RCC 7860 (cell line): ENCODE data around the gene FHAD1.

ENCODE experiments used
- DNase-seq: peaks from one replicate; pipeline ENCODE4 v3.0.0-alpha.2; 2015; ENCODE audit warnings: low spot score
- FAIRE-seq: peaks from 2 replicates; lab custom pipeline; 2012; peaks lifted over from hg19 to GRCh38; lab: Jason Lieb, UNC

FHAD1 gene

DNA sequence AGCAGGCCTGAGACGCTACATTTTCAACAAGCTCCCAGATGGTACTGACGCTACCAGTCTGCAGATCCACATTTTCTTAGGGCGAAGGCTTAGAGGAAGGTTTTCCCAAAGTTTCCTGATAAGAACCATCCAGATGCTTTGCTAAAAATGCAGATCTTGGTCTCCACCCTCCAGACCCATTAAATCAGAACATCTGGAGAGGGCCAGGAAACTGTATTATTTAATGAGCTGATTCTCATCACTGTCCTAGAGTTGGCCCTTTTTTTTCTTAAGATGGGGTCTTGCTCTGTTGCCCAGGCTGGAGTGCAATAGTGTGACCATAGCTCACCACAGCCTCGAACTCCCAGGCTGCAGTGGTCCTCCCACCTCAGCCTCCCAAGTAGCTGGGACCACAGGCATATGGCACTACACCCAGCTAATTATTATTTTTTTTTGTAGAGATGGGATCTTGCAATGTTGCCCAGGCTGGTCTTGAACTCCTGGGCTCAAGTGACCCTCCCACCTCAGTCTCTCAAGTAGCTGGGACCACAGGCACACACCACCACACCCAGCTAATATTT, 95.5 kb downstream of the FHAD1 start:
- FAIRE-seq (no peak), DNase-seq (no peak)

DNA sequence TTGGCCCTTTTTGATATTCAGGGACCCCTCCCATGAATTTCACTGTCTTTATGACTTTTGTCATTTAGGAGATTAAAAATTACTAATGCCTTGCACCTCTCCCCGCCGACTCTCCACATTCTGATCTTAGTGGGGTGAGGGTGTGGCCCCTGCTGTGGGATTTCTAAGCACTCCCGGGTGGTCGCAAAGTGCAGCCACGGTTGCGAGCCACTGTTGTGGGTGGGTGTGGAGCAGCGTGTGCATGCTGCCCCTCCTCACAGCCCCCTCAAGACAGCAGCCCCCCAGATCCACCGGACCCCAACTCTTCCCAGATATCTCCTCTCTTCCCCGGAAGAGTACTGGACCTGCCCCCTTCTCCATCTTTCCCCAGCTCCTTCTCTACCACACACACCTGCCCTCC, 96.1 kb downstream of the FHAD1 start:
- FAIRE-seq = no peak
- no peak for DNase-seq

DNA sequence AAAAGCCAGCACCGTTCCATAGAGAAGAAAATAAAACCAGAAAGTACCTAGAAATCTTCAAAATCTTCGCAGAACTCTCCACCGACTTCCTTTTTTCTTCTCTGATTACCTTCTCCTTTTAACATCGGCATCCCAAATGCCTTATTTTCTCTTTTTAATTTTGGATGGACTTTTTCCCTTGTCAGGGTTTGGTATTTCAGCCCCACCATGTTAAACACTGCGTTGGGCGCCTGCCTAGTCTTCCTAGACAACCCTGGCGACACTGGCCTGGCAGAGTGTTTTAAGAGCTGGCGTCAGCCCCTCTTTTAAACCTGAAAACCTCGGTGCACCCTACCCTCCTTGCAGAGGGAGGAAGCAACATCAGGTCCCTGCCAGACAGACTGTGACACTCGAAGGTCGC, 96.7 kb downstream of the FHAD1 start:
- no peak for DNase-seq
- FAIRE-seq = no peak

DNA sequence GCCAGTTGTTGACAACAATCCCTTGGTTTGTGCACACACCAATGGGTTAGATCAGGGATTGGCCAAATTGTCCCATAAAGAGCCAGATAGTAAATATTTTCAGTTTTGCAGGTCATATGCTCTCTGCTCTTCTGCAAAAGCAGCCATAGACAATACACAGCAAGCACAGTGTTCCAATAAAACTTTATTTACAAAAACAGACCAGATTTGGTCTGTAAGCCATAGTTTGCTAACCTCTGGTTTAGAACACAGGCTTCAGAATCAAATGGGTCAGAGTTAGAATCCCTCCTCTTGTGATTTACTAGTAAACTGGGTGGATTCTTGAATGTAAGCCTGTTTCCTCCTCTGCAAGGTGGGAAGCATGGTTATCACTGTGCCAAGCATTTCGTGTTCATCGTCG, 97.4 kb downstream of the FHAD1 start:
- FAIRE-seq (no peak), DNase-seq (no peak)

DNA sequence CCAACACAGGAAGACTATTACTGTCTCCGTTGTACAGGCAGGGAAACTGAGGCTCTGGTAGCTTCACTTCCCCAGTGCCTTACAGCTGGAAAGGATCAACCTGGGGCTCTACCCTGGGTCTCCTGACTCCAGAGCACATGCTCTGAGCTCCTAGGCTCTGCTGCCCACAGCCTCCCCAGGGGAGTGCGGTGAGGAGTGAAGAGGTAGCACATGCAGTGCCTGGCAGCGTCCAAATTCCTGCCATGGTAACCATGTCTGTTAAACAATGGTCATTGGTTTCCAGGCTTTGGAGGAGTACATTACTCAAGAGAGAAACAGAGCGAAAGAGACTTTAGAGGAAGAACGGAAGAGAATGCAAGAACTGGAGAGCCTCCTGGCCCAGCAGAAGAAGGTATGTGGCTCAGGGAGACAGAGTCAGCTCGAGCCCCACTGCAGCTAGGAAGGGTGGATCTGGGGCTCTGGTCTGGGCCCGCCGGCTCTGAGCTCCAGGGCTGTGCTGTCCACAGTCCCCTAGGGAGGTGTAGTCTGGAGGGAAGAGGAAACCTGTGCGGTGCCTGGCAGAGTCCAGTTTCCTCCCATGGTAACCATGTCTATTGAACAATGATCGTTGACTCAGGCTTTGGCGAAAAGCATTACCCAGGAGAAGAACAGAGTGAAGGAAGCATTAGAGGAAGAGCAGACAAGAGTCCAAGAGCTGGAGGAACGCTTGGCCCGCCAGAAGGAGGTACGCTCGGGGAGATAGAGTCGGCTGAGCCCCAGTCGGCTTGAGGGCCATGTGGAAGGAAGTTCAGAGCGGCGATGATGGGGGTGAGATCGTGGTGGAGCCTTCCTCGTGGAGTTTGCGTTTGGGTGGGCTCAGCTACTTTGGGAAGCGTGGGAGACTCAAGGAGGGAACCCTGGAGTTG, 98.0 kb downstream of the FHAD1 start:
- DNase-seq (no peak), FAIRE-seq (no peak)

DNA sequence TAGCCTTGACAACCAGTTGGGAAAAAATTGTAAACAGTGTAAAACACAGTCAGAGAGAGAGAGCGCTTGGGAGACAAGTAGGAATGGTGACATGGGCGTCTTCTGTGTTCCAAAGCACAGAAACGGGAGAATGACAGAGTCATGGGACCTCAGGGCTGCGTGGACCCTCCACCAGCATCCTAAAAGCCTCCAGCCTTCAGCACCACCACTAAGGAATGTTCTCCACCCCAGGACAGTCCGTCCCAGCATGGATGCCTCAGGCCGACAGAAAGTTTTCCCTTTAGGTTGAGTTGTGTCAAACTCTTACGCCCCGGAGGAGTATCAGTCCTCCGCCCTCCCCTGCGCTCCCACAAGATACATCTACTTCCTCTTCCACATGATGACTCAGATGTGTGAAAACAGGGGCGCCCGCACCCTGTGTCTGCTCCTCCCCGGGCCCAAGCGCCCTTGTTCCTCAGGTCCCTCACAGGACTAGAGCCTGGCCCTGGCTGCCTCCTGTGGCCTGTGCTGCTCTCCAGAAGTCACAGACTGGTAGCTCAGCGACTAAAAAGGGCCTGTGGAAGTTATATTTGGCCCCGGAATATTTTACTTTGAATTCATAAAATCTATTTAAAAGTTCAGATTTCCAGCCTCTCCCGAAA, 98.8 kb downstream of the FHAD1 start:
- DNase-seq (no peak), FAIRE-seq (no peak)

DNA sequence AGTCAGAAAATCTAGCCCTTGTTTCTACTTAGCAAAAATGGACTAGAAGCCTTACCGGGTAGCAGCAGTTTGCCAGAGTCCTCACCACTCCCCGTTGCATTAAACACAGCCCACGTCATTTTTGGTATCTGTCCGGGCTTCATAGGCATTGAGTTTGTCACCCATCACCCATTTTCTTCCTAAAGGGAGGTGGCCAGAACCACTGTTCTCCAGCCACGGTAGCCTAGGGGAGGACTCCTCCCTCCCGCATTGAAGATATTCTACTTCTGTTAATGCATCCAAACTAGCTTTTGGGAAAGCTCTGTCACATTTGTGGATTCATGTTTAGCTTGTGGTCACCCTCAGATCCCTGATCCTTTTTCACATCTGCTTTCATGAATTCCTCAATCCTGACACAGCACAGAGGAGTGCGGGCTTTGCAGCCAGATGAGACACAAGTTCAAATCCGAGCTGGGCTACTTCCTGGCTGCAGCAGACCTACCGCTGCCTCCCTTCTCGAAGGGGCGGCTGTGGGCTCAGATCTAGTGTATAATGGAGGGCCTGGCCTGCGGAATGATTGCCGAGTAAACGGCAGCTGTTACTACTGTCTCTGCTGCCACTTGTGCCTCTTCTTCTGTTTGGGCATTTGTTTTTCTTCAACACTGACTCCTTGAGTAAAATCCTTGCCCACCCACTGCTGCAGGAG, 99.5 kb downstream of the FHAD1 start:
- no peak for FAIRE-seq

DNA sequence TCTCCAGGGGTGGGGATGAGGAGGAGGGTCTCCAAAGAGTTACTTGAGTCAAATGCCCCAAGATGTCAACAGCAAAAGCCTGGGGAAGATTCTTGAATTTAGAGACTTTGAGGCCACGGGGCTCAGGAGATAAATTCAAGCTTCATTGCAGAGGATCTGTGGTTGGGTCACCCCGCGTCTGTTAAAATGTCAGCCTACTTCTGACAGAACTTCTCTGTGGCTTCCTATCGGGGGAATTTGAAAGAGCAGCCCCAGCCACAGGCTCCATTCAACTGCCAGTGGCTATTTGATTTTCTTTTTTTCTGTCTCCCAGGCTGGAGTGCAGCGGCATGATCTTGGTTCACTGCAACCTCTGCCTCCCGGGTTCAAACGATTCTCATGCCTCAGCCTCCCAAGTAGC, 100.2 kb downstream of the FHAD1 start:
- FAIRE-seq = no peak
- no peak for DNase-seq

More for the DNA sequence above, 99.5 kb downstream of the FHAD1 start:
- DNase-seq = no peak

DNA sequence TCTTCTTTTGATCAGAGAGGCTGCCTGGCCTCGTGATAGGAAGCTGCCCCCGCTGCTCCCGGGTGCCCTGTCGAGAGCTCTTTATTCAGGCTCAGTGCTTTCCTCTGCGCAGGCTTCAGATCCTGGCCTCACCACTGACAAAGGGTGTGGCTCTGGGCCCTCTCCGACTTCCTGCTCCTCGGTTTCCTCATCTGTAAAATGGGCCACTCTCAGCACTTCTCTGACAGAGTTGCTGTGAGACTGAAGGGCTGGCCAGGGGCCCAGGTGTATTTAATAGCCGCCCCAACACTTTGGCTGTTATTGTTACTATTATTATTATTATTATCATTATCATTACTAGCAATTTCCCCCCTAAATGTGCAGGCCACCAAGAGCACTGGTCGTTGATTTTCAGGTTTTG, 101.6 kb downstream of the FHAD1 start:
- DNase-seq (no peak), FAIRE-seq (no peak)

DNA sequence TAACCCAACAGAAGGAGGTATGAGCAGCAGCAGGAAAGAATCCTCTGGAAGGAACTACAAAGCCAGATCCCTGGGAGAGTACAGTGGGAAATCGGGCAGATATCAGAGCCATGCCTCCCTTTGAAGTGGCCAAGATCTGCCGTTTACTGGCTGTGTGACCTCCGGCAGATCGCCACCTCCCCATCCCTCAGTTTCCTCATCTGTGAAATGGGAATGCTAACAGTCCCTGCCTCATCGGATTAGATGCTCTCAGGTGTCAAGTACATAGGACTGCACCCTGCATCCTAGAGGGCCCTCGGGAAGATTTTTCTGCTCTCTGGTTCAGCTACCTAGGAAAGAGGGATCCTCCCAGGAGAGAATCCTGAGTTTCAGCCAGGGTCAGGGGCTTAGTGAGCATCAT, 102.1 kb downstream of the FHAD1 start:
- no peak for DNase-seq
- FAIRE-seq = no peak

DNA sequence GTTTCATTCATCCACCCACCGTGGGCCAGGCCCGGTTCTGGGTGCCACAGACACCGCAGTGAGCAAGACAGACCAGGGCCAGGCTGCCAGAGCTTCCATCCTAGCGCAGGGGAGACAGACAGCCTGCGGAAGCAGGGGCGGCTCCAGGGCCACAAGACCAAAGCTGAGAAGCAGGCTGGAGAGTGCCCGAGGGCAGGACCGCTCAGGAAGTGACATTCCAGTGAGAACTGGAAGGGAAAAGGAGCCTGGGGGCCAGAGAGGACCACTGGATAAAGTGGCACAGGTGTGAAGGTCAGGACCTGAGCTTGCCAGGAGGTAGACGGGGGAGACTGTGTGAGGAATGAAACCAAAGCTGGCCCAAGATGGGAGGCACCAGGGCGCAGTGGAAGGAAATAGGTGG, 103.1 kb downstream of the FHAD1 start:
- DNase-seq = no peak

DNA sequence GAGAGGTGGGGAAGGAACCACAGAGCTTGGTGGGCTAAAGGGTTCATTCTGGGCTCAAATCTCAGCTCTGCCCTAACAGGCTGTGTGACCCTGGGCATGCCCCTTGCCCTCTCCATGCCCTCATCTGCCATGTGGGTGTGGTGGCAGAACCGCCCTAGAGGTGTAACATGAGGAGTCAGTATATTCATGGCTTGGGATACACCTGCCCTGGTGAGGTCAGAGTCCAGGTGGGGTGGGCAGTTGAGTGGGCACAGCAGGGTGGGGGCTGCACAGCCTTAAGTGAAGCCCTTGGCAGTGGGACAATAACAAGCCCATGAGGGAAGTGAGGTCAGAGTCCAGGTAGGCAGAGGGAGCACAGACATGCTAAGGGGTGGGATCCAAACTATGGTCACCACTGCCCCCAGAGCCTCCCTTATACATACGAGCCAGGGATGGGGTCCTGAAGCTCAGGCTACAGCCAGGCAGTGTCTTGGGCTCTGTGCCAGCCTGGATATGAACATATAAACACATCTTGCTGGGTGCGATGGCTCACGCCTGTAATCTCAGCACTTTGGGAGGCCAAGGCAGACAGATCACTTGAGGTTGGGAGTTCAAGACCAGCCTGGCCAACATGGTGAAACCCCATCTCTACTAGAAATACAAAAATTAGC, 103.7 kb downstream of the FHAD1 start:
- FAIRE-seq = no peak
- no peak for DNase-seq

More for the DNA sequence above, 103.1 kb downstream of the FHAD1 start:
- no peak for FAIRE-seq

DNA sequence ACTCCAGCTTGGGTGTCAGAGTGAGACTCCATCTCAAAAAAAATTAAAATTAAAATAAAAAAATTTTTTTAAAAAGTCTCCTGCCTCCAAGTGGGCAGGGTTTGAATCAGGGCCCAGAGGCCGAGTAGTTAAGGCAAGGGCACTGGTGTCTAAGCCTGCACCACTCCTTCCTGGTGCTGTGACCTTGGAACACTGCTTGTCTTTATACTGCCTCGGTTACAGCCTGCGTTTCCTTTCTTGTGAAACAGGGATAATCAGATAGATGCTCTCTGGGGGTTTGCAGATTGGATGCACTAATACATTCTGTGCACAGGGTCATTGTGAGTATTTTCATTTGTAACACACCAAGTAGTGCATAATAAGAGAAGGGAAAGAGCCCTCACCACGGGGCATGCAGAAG, 104.3 kb downstream of the FHAD1 start:
- DNase-seq (no peak), FAIRE-seq (no peak)

DNA sequence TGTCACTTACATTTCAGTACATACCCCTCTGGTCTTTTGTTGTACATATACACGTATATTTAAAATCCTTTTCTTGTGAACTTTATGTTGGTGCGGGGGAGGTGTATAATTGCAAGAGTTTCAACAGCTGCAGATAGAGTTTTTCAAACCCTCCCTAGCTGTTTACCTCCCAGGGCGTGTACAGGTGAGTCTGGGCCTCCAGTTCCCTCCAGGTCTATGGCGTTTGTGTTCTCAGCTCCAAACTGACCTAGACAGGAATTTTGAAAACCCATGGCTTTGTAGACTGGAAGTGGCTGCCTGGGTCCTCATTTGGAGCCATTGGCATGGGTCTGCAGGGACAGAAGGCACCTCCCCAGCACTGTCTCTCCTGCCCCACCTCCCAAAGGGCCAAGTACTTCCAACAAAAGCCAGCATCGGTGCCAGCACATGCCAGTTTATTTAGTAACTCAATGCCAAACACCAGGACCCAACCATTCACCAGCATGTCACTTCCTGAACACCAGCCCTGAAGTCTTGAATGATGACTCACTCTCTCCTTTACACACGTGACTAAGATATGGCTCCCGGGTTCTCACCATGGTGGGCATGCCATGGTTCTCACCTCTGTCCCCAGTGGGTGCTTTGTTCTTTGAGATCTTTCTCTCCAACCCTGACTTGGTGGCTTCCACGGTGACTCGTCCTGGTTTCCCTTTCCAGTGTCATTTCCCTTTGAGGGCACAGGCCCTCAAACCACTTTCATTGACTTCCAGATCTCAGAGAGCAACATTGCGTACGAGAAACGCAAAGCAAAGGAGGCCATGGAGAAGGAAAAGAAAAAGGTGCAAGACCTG, 105.3 kb downstream of the FHAD1 start:
- DNase-seq (peak; percentile 99), FAIRE-seq (peak; percentile 95)

DNA sequence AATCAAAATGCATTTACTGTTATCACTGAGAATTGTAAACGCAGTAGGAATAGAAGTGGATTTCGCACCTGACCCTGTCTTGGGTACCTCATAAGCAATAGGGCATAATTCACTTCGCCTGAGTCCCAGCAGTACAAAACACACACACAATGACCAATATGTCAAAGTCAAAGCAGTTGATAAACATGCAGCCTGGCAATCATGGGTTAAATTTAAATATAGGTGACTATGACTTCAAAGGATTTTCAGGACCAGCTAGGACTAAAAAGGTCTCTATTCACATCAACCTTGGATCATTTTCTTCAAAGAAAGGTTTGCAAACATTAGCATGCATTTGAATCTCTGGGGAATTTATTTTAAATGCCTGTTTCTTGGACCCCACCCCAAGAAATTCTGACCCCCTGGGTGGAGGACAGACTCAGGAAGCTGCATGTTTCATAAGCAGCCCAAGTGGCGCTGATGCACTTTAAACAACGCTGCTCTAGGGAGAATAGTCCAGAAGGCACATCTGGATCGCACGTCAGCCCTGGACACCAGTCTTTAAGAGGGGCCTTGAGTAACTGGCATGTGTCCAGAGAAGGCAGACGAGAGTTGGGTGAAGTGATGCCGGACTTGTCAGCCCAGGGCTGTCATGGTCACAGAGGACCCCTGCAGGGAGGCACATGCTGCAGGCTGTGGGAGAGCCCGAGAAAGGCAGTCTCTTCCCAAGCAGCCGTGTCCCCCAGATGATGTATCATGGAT, 107.0 kb downstream of the FHAD1 start:
- no peak for FAIRE-seq
- DNase-seq = peak; percentile 37

DNA sequence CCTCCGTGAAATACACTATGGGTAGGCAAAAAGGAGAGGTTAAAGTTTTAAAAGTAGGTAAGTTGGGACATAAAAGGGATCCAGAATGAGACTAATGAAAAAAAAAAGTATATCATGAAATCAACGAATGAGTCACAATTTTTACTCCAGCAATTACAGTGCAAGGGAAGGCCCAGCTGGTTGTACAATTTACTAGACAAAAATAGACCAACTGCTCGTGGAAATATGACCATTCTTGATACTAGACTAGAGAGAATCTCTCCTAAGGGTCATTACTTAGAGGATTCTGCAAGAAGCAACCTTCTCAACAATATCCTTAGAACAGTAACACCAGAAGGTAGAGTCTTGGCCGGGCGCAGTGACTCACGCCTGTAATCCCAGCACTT, 107.5 kb downstream of the FHAD1 start:
- FAIRE-seq = peak; percentile 50
- DNase-seq = peak; percentile 48

DNA sequence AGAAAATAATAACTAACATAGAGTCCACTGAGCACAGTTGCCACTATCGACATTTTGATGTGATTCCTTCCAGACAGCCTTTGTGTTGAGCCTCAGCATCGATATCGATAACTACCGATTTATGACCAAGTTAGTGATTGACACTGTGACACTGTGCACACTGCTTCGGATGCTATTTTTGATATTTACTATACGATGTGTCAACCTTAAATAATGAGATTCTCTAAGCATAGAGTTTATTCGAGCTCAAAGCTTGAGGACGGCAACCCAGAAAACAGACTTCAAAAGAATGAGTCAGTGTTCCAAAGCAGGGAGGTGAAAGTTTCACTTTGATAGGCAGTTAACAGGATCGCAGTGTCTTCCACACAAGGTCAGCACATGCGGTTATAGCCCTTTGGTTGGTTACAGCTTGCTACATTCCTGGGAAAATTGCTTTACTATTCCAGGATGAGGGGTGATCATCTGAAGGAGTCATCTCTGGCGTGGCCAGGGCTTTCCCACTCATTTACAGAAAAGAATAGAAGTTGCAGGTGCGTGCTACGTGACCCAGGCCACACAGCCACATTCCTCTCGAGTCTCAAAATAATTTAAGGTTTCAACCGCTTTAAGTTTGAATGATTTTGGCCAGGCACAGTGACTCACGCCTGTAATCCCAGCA, 109.1 kb downstream of the FHAD1 start:
- peak; percentile 99 for FAIRE-seq

DNA sequence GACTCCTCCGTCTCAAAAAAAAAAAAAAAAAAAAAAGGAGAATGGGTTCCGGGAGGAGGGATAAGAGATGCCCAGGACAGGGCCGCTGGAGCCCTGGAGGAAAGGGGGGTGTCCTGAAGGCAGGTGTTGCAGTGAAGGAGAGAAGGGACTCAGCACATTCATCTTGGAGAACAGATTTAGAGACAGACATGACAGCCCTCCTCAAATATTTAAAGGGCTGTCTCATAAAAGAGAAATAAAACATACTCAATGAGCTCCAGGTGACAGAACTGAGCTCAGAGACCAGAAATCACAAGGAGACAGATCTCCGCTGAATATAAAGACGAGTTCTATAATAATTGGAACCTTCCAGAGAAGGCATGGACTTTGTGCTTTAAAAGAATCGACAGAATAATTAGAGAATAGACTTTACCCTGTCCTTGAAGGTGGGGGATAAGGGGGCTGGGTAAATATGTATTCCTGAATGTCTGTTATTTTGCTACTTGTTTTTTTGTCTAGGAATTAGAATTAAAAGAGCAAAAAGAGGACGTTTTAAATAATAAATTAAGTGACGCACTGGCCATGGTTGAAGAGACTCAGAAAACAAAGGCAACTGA, 110.7 kb downstream of the FHAD1 start:
- no peak for DNase-seq
- FAIRE-seq = no peak

More for the DNA sequence above, 109.1 kb downstream of the FHAD1 start:
- DNase-seq = peak; percentile 100
